Esophagus squamous epithelium (tissue), 5 donors: ENCODE data around the gene GPC6. TPM values are rescaled to one million over a fixed set of nuclear protein-coding genes. Genes with fewer than 3 reads are reported as not detected.
"Not testable (repeated sequence)": the region's sequence is repeated elsewhere in the genome, so short reads cannot be mapped to it uniquely, and the experiment has no call there.

Source experiments
- DNase-seq: peaks from one replicate; lab custom pipeline; 2025; lab: John Stamatoyannopoulos, UW
- H3K27ac ChIP-seq, 4 donors: fragments of 200-600 bp; sonication (generic); one replicate each; pipeline ENCODE4 v1.5.1; 2016 to 2019; ENCODE audit warnings: mild to moderate bottlenecking in 1 of 4
- H3K27me3 ChIP-seq, 4 donors: fragments of 200-600 bp; sonication (generic); 1 replicate in 3 of 4; 2 replicates in 1 of 4; pipeline versions ENCODE4 v1.5.1 to v1.6.0; 2017 to 2021; ENCODE audit warnings: antibody characterized with exemption in 1 of 4
- H3K36me3 ChIP-seq, 3 donors: fragments of 200-600 bp; sonication (generic); one replicate each; pipeline ENCODE4 v1.5.1; 2016 to 2019
- H3K4me1 ChIP-seq, 3 donors: fragments of 200-600 bp; sonication (generic); one replicate each; pipeline ENCODE4 v1.5.1; 2017 to 2019
- H3K4me3 ChIP-seq, 4 donors: fragments of 200-600 bp; sonication (generic); 1 replicate in 3 of 4; 2 replicates in 1 of 4; pipeline ENCODE4 v1.5.1; 2016 to 2019; ENCODE audit warnings: mild to moderate bottlenecking in 2 of 4, moderate library complexity in 1 of 4
- H3K9me3 ChIP-seq, 3 donors: fragments of 200-600 bp; sonication (generic); one replicate each; pipeline ENCODE4 v1.5.1; 2016 to 2019
- CTCF ChIP-seq, 6 experiments: fragments of 450-650 bp in 4 of 6; fragments of 200-600 bp in 2 of 6; sonication (generic) in 2 of 6; IDR thresholded peaks; one replicate each; pipeline ENCODE4 v1.5.1; 2016 to 2019; ENCODE audit warnings: antibody characterized with exemption in 6 of 6, mild to moderate bottlenecking in 4 of 6, moderate library complexity in 4 of 6
- POLR2A ChIP-seq, 4 donors: fragments of 450-650 bp; IDR thresholded peaks; one replicate each; pipeline ENCODE4 v1.6.1; 2017; ENCODE audit warnings: antibody characterized with exemption in 4 of 4, mild to moderate bottlenecking in 4 of 4, moderate library complexity in 3 of 4
- WGBS, 2 donors: methylation state at CpG; one replicate each; pipeline ENCODE4 v1.1.5; 2018; 5-methylcytosine and 5-hydroxymethylcytosine counted together
- intact Hi-C: fragments of 100-400 bp; cut with DNase I; formaldehyde crosslinking; loops from one replicate; pipeline ENCODE4 v1.15.0; 2022
- total RNA-seq, 4 donors: library from RNA; depleted of rRNA; stranded (reverse); fragments of >200 nt; gene quantifications; one replicate each; pipeline ENCODE4 v1.1.0, GENCODE V29; 2016
- donor health status: DM: yes; HTN: yes; CAD: no.

Gene GPC6
- total RNA-seq, 4 donors from 2014 or later, result 0.57 to 8.6 (median 2.6) TPM

DNA sequence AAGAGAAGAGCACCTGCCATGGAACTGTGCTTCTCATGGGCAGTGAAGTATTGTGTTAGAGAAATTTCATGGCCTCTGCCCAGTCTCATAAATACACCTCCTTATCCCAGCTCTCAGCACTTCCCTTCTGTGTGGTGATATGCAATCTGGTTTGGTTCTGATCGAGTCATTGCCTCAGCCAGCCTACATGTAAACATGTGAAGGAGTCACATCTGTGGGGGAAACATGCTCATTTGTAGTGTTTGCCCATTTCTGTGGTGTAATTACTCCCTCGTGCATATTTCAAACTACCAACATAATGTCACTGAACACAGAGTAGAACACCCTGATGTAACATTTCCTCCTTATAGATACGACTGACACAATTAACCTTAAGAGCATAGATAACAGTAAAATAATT is 1069.9 kb downstream of the GPC6 start:
- Histone ChIP-seq H3K4me3 (no peak overlapping the region), H3K27me3 (no peaks in the 10 kb centered on the region), H3K36me3 (no peaks in the 10 kb centered on the region), H3K4me1 (no peaks in the 10 kb centered on the region), H3K27ac (no peak overlapping the region), H3K9me3 (no peaks in the 10 kb centered on the region)
- no peak for TF ChIP-seq CTCF (IDR thresholded peaks at IDR 0.05)
- no peak for TF ChIP-seq POLR2A (IDR thresholded peaks at IDR 0.05)
- WGBS, 2 donors, result 72 to 73% methylated on average over 3 of the region's 3 CpGs
- intact Hi-C loops, result no loop called here
- no peak for DNase-seq

DNA sequence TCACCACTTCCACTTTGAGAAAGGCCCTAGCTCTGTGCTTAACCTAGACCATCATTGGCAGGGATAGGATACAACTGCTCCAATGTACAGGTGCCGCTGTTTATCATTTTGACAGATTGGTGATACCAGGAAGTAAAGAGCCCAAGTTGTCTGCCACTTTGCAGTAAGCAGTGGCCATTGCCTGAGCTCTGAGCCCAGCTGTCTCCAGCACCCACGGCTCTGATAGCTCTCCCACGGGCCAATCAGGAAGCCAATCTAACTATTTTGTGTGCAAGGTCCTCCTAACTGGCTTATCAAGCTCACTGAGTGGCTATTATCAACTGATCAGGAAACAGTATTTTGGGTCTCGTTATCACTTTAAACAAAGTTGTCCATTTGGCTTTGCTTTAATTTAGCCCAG is 1071.7 kb downstream of the GPC6 start:
- no peak for DNase-seq
- Histone ChIP-seq H3K4me1 (no peaks in the 10 kb centered on the region), H3K4me3 (no peak overlapping the region), H3K36me3 (no peaks in the 10 kb centered on the region), H3K27me3 (no peaks in the 10 kb centered on the region), H3K27ac (no peak overlapping the region), H3K9me3 (no peaks in the 10 kb centered on the region)
- no peak for TF ChIP-seq CTCF (IDR thresholded peaks at IDR 0.05)
- 59 to 83% methylated on average over 4 of the region's 4 CpGs for WGBS, 2 donors
- intact Hi-C loops, result no loop called here

DNA sequence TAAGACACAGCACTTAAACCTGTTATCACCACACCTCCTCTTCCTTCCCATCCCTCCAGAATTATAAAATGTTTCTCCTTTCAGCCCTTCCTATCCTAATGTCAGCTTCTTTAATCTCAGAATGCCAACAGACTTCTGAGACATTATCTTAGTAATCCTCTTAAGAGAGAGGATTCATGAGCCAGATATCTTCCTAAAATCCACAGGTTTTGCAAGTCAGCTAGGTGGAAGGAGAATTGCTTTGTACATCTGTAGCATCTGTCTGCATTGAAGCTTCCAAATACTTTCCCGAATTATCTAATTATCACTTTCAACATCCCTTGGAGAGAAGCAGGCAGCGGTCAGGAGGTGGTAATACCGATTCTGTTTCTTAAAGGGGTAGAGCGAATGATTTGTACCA is 1073.8 kb downstream of the GPC6 start:
- Histone ChIP-seq H3K27me3 (no peaks in the 10 kb centered on the region), H3K27ac (no peak overlapping the region), H3K9me3 (no peaks in the 10 kb centered on the region), H3K36me3 (no peaks in the 10 kb centered on the region), H3K4me3 (no peak overlapping the region), H3K4me1 (peaks cover 6 to 8% (median 8%) of the 10 kb centered on the region in 3 donors)
- WGBS, 2 donors, result 76 to 80% methylated on average over 4 of the region's 4 CpGs
- TF ChIP-seq CTCF (IDR thresholded peaks at IDR 0.05) (no peak), POLR2A (IDR thresholded peaks at IDR 0.05) (no peak)
- DNase-seq, result no peak
- intact Hi-C loops, result no loop called here

- Histone ChIP-seq H3K36me3 (no peaks in the 10 kb centered on the region), H3K9me3 (no peaks in the 10 kb centered on the region), H3K4me3 (no peak overlapping the region), H3K27me3 (no peaks in the 10 kb centered on the region), H3K4me1 (peaks cover 6 to 17% (median 12%) of the 10 kb centered on the region in 3 donors), H3K27ac (no peak overlapping the region)
- WGBS, 2 donors, result 82 to 95% methylated on average over 1 of the region's 1 CpG
- intact Hi-C loops, result no loop called here
- TF ChIP-seq POLR2A (IDR thresholded peaks at IDR 0.05), result no peak
- no peak for DNase-seq
These were observed 1074.9 kb downstream of the GPC6 start for GRCh38 chr13:94301487-94301886.

- H3K9me3 ChIP-seq, H3K4me3 ChIP-seq, H3K27ac ChIP-seq, DNase-seq, intact Hi-C loops, H3K27me3 ChIP-seq, H3K36me3 ChIP-seq: not testable (repeated sequence)
- 85 to 88% methylated on average over 16 to 20 of the region's 20 CpGs for WGBS, 2 donors
- peaks cover 6 to 17% (median 12%) of the 10 kb centered on the region in 3 donors for H3K4me1 ChIP-seq
These were observed 1076.4 kb downstream of the GPC6 start for GRCh38 chr13:94302847-94303565.

DNA sequence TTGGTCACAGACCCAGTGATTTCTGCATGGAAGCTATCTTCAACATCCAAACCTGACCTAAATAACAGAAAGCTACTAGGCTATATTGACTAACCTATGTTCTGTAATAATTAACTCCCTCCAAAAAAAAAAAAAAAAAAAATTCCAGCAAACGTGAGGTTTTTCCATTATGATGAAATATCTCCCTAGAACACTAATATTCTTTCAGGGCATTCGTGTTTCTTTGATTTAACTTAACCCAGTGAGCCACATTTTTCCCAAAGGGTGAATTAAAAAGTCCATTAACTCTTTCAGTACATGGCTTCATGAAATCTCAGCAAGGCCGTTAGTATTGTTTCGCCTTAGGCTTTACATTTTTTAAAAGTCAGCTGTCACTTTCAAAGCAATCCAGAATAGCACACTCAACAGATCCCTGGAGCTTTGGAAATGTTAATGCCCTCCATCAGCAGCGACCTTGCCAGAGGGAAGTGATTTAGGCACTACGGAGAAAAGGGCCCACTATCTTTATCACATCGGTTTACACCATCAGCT is 1077.1 kb downstream of the GPC6 start:
- Histone ChIP-seq H3K4me3 (no peak overlapping the region), H3K27ac (no peak overlapping the region), H3K27me3 (no peaks in the 10 kb centered on the region), H3K36me3 (no peaks in the 10 kb centered on the region), H3K4me1 (peaks cover 6 to 17% (median 12%) of the 10 kb centered on the region in 3 donors), H3K9me3 (no peaks in the 10 kb centered on the region)
- DNase-seq, result no peak
- TF ChIP-seq CTCF (IDR thresholded peaks at IDR 0.05) (no peak), POLR2A (IDR thresholded peaks at IDR 0.05) (no peak)
- intact Hi-C loops, result no loop called here
- 52 to 53% methylated on average over 7 of the region's 7 CpGs for WGBS, 2 donors
